AG09309 (cell line): ENCODE data around the gene TRPV4.

Experiments
- DNase-seq: peaks from one replicate; pipeline ENCODE4 v3.0.0-alpha.2; 2010; ENCODE audit warnings: low read depth
- H3K4me3 ChIP-seq: 2 replicates; pipeline ENCODE4 v1.5.1; 2011; ENCODE audit warnings: mild to moderate bottlenecking, low read depth, low read length, moderate library complexity; ENCODE audit not compliant: control insufficient read depth
- TF ChIP-seq, protein P1 (sequence below): IDR thresholded peaks from 2 replicates; pipeline ENCODE4 v1.5.1; 2011; ENCODE audit warnings: mild to moderate bottlenecking, low read depth, low read length, inconsistent platforms; ENCODE audit not compliant: insufficient read depth, control insufficient read depth; ENCODE audit errors: missing control alignments

TRPV4 gene

GRCh38 chr12:109844091-109844490 is 10.9 kb upstream of the TRPV4 start:
- TF ChIP-seq, protein P1, sequence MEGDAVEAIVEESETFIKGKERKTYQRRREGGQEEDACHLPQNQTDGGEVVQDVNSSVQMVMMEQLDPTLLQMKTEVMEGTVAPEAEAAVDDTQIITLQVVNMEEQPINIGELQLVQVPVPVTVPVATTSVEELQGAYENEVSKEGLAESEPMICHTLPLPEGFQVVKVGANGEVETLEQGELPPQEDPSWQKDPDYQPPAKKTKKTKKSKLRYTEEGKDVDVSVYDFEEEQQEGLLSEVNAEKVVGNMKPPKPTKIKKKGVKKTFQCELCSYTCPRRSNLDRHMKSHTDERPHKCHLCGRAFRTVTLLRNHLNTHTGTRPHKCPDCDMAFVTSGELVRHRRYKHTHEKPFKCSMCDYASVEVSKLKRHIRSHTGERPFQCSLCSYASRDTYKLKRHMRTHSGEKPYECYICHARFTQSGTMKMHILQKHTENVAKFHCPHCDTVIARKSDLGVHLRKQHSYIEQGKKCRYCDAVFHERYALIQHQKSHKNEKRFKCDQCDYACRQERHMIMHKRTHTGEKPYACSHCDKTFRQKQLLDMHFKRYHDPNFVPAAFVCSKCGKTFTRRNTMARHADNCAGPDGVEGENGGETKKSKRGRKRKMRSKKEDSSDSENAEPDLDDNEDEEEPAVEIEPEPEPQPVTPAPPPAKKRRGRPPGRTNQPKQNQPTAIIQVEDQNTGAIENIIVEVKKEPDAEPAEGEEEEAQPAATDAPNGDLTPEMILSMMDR = no peak
- no peak for DNase-seq
- no peak overlapping the region for H3K4me3 ChIP-seq

DNA sequence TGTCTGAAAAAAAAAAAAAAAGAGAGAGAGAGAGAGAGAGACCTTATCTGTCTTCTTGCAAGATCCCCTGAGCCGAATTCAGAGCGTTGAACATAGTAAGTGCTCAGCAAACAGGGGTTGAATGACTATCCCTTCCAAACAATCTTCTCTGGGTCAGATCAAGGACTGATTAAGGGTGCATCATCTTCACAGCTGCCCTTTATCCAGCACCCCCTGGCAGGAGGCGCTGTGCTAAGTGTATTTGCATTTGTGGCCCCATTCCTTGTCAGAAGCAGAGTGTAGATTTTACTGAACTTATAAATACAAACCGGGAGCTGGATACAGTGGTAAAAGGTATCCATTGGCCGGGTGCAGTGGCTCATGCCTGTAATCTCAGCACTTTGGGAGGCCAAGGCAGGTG is 8.8 kb upstream of the TRPV4 start:
- TF ChIP-seq, protein P1 = no peak
- H3K4me3 ChIP-seq = no peak overlapping the region
- DNase-seq = no peak

DNA sequence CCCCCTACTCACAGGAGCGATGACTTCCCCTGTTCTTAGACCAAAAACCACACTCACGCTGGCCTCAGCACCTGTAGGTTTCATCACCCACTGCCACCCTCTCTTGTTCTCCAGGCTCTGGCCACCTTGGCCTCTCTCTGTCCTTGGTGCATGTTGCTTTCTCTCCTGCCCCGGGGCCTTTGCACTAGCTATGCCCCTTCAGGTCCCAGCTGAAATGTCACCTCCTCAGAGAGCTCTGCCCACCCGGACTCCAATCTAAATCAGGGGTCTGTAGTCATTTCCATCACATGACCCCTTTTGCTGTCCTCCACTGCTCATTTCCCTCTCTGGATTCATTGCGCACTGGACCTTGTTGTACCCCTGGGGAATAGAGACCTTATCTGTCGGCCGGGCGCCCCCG is 8.2 kb upstream of the TRPV4 start:
- no peak for DNase-seq
- TF ChIP-seq, protein P1 = no peak

DNA sequence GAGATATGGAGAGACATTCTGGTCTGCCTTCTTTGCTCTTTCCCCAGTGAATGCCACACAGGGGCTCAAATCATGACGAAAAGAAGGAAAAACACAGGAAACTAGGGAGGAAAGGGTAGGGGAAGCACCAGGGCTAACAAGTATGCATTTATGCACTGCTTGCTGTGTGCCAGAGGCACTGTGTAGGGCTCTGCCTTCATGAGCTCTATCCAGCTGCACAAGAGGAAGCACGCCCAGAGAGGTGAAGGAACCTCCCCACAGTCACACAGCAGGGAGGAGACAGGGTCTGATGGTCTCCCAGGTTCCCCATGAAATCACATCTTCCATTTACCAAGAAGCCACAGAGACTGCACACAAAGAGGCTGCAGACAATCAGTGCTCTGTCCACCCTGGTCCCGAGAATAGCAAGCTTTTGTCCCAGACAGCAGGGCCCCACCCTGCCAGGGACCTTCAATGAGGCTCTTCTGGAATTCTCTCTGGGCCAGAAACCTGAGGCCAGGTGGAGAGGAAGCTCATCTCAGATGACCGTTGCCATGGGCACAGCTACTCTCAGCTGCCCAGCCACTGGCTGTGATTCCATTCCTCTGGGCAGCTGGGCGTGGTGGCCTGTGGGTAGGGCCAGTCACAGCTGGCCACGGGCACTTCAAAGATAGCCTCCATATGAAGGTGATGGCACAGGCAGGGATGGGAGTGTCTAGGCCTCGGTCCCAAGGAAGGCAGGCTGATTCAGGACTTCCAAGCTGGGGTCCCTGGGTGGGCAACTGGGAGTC is 7.3 kb upstream of the TRPV4 start:
- no peak overlapping the region for H3K4me3 ChIP-seq
- no peak for DNase-seq
- TF ChIP-seq, protein P1 = no peak

More for the DNA sequence above, 8.2 kb upstream of the TRPV4 start:
- H3K4me3 ChIP-seq = no peak overlapping the region

DNA sequence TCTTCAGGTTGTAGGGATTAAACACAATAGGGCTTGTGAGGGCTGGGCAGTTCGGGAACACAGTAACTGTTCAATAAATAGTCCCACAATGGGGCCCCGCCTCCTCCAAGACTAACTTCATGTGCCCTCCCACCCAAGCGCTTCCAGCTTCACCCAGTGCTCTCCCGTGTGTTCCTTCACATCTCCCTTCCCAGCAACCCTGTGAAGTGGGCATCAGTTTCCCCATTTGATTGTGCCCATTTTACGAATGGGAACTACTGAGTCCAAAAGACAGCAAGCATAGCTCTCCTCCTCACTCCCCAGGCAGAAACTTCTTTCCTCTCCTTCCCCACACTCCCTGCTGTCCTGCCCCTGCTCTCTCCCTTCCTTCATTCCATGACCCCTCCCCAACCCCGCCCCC is 6.2 kb upstream of the TRPV4 start:
- TF ChIP-seq, protein P1 = no peak
- no peak overlapping the region for H3K4me3 ChIP-seq
- no peak for DNase-seq

DNA sequence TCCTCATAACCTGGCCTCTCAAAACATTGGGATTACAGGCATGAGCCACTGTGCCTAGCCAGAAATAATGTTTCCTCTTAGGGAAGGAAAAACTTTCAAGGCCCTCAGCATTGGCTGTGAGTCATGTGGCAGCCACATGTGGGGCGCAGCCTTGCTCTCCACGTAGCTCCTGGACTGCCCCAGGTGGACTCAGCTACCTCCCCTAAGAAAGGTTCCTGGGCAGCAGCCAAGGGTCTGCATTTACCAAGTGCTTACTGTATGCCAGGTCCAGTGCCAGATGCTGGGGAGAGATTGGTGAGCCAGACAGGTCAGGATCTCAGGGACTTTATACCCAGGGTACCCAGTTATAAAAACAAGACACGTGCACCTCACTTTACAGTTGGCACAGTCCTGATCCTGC is 3.7 kb upstream of the TRPV4 start:
- no peak overlapping the region for H3K4me3 ChIP-seq
- TF ChIP-seq, protein P1 = no peak
- no peak for DNase-seq
